SK-N-SH (cell line): Measurements from ENCODE around the gene SEBOX. TPM values are rescaled to one million over a fixed set of nuclear protein-coding genes. Genes with fewer than 3 reads are reported as not detected.

Experiments
- CTCF ChIA-PET: fragments of 300-600, 350-600 bp; formaldehyde crosslinking; extraction: SDS; loops from one replicate; lab custom pipeline; 2021; lab: Yijun Ruan, JAX
- POLR2A ChIA-PET: fragments of 350-600 bp; sonication (Branson Sonifier 250); formaldehyde crosslinking; extraction: SDS; loops from one replicate; lab custom pipeline; 2020; ENCODE audit warnings: antibody characterized with exemption, inconsistent platforms; lab: Yijun Ruan, JAX
- DNase-seq: peaks from one replicate; pipeline ENCODE4 v3.0.0; 2012
- H2AFZ ChIP-seq: fragments of 200-600 bp; sonication (generic); 2 replicates; pipeline ENCODE4 v1.8.1; 2016; ENCODE audit warnings: antibody characterized with exemption, mild to moderate bottlenecking, low read depth
- H3F3A ChIP-seq: fragments of 200-600 bp; sonication (generic); replicated peaks from 2 replicates; pipeline ENCODE3; 2016; ENCODE audit warnings: antibody characterized with exemption, mild to moderate bottlenecking; ENCODE audit not compliant: insufficient read depth
- H3K27ac ChIP-seq, 2 experiments: fragments of 200-500 bp in 1 of 2; fragments of 200-600 bp in 1 of 2; sonication (Bioruptor generic) in 1 of 2; sonication (generic), shearing (Covaris generic) in 1 of 2; 2 replicates each; pipeline versions ENCODE4 v1.5.1 to v1.6.1; 2014 to 2016; ENCODE audit warnings: low read depth in 2 of 2, inconsistent platforms in 1 of 2, low read length in 1 of 2, mild to moderate bottlenecking in 1 of 2, mixed read lengths in 1 of 2
- H3K27me3 ChIP-seq: fragments of 200-600 bp; sonication (generic), shearing (Covaris generic); 2 replicates; pipeline ENCODE4 v1.6.1; 2016; ENCODE audit warnings: mixed run types; ENCODE audit not compliant: insufficient read depth
- H3K36me3 ChIP-seq, 2 experiments: fragments of 200-500 bp in 1 of 2; fragments of 200-600 bp in 1 of 2; sonication (Bioruptor generic) in 1 of 2; sonication (generic) in 1 of 2; replicated peaks in 1 of 2; 2 replicates each; pipeline versions ENCODE3 to v1.5.1; 2014 to 2016; ENCODE audit warnings: low read length in 1 of 2, mild to moderate bottlenecking in 1 of 2; ENCODE audit not compliant: insufficient read depth in 2 of 2, control insufficient read depth in 1 of 2
- H3K4me1 ChIP-seq, 2 experiments: fragments of 200-500 bp in 1 of 2; fragments of 200-600 bp in 1 of 2; sonication (Bioruptor generic) in 1 of 2; sonication (generic), shearing (Covaris generic) in 1 of 2; 2 replicates each; pipeline versions ENCODE4 v1.5.1 to v1.6.1; 2014 to 2016; ENCODE audit warnings: low read depth in 1 of 2, low read length in 1 of 2, mixed run types in 1 of 2; ENCODE audit not compliant: insufficient read depth in 2 of 2, control insufficient read depth in 1 of 2
- H3K4me2 ChIP-seq: fragments of 200-600 bp; sonication (generic), shearing (Covaris generic); 2 replicates; pipeline ENCODE4 v1.6.1; 2017; ENCODE audit warnings: mixed run types
- H3K4me3 ChIP-seq, 2 experiments: fragments of 200-500 bp in 1 of 2; fragments of 200-600 bp in 1 of 2; sonication (Bioruptor generic) in 1 of 2; sonication (generic), shearing (Covaris generic) in 1 of 2; 2 replicates each; pipeline versions ENCODE4 v1.5.1 to v1.8.1; 2014 to 2016; ENCODE audit warnings: low read depth in 2 of 2, inconsistent platforms in 1 of 2, low read length in 1 of 2, mild to moderate bottlenecking in 1 of 2, mixed read lengths in 1 of 2, moderate library complexity in 1 of 2
- H3K79me2 ChIP-seq: fragments of 200-600 bp; sonication (generic); 2 replicates; pipeline ENCODE4 v1.8.1; 2017; ENCODE audit warnings: mild to moderate bottlenecking; ENCODE audit not compliant: insufficient read depth
- H3K9ac ChIP-seq: fragments of 200-600 bp; sonication (generic); 2 replicates; pipeline ENCODE4 v1.6.1; 2017; ENCODE audit warnings: mixed run types
- H3K9me2 ChIP-seq: fragments of 200-600 bp; sonication (generic); 2 replicates; pipeline ENCODE4 v1.6.1; 2017; ENCODE audit warnings: mixed run types
- H3K9me3 ChIP-seq: fragments of 200-600 bp; sonication (generic); 2 replicates; pipeline ENCODE4 v1.6.1; 2017; ENCODE audit warnings: mixed run types, mild to moderate bottlenecking, moderate library complexity
- H4K20me1 ChIP-seq: fragments of 200-600 bp; sonication (generic); 2 replicates; pipeline ENCODE4 v1.6.1; 2017; ENCODE audit warnings: mild to moderate bottlenecking, mixed run types; ENCODE audit not compliant: insufficient read depth
- CHD2 ChIP-seq: fragments of 150-350 bp; IDR thresholded peaks from 2 replicates; pipeline ENCODE4 v1.6.1; 2018; ENCODE audit warnings: low read length; ENCODE audit not compliant: partially characterized antibody
- CTCF ChIP-seq: fragments of 200-600 bp; sonication (generic); IDR thresholded peaks from 2 replicates; pipeline ENCODE4 v1.6.1; 2017; ENCODE audit warnings: antibody characterized with exemption, mild to moderate bottlenecking, moderate library complexity
- IRF3 ChIP-seq: fragments of 150-350 bp; IDR thresholded peaks from 2 replicates; pipeline ENCODE4 v1.6.1; 2016; ENCODE audit warnings: mild to moderate bottlenecking, low read depth, low read length
- NRF1 ChIP-seq: IDR thresholded peaks from 2 replicates; pipeline ENCODE4 v1.6.1; 2012; ENCODE audit warnings: low read depth, mild to moderate bottlenecking, low read length
- RAD21 ChIP-seq: IDR thresholded peaks from 2 replicates; pipeline ENCODE4 v1.6.1; 2012; ENCODE audit warnings: mild to moderate bottlenecking, low read length
- RCOR1 ChIP-seq: fragments of 150-350 bp; IDR thresholded peaks from 2 replicates; pipeline ENCODE4 v1.6.1; 2017; ENCODE audit warnings: antibody characterized with exemption, low read length
- SIN3A ChIP-seq: IDR thresholded peaks from 2 replicates; pipeline ENCODE4 v1.6.1; 2012; ENCODE audit warnings: low read depth, mild to moderate bottlenecking, low read length, moderate library complexity, borderline replicate concordance
- ZBTB33 ChIP-seq: IDR thresholded peaks from 2 replicates; pipeline ENCODE4 v1.4.0; 2012; ENCODE audit warnings: low read depth, borderline replicate concordance
- WGBS: methylation state at CpG from one replicate; pipeline ENCODE4 v1.1.6; 2017; ENCODE audit warnings: low lambda C conversion rate; 5-methylcytosine and 5-hydroxymethylcytosine counted together
- polyA plus RNA-seq, 3 experiments: library from polyadenylated mRNA; depleted of rRNA; stranded (reverse); fragments of >200 nt; gene quantifications; 2 replicates each; pipeline ENCODE4 v1.2.3, GENCODE V29; 2012

SEBOX gene
- polyA plus RNA-seq, 1 of the 3 experiments (the other 2 are of a cell fraction), result not detected

GRCh38 chr17:28317099-28317965 lies 47.7 kb downstream of the SEBOX start:
- no peaks in the 10 kb centered on the region for H3K36me3 ChIP-seq
- no peaks in the 10 kb centered on the region for H3F3A ChIP-seq
- 95% methylated on average over 21 of the region's 21 CpGs for WGBS
- TF ChIP-seq CHD2 (no peak), IRF3 (no peak), SIN3A (no peak), RAD21 (no peak), ZBTB33 (no peak), RCOR1 (no peak), CTCF (no peak), NRF1 (no peak)
- peaks cover 20% of the 10 kb centered on the region for H3K79me2 ChIP-seq
- POLR2A ChIA-PET, result interaction anchor here (1.4 to 3.5 kb wide), 2 partner anchors 8 to 18 kb away, joined by 3 to 11 read pairs; partner anchors contain the start of genes IFT20 and TNFAIP1
- H3K9ac ChIP-seq, result no peak overlapping the region
- H3K9me3 ChIP-seq, result no peaks in the 10 kb centered on the region
- H3K4me2 ChIP-seq, result no peak overlapping the region
- no peaks in the 10 kb centered on the region for H3K27me3 ChIP-seq
- H4K20me1 ChIP-seq, result no peaks in the 10 kb centered on the region
- peaks cover 7 to 14% of the 10 kb centered on the region in 2 experiments; a peak in 1 of 4 replicates for H3K4me1 ChIP-seq
- H3K9me2 ChIP-seq, result no peaks in the 10 kb centered on the region
- CTCF ChIA-PET, result interaction anchor here (0.6 to 3.5 kb wide), 5 partner anchors 8 to 87 kb away, joined by 3 to 15 read pairs (median 3); no protein-coding TSS in a partner anchor
- DNase-seq, result peak; percentile 27
- no peak overlapping the region for H3K27ac ChIP-seq
- peak overlapping the region; percentile 98; the same call in 1 of the 2 replicates for H2AFZ ChIP-seq
- no peak overlapping the region; a peak in 1 of 4 replicates for H3K4me3 ChIP-seq
